CD4-positive, alpha-beta T cell (primary cell): ENCODE data around the gene SHANK2. TPM values are rescaled to one million over a fixed set of nuclear protein-coding genes. Genes with fewer than 3 reads are reported as not detected.
"Not testable (repeated sequence)": the region's sequence is repeated elsewhere in the genome, so short reads cannot be mapped to it uniquely, and the experiment has no call there.

Experiments
- ATAC-seq: fragments of 200-7000 bp; cut with Tn5 transposase; one replicate; pipeline ENCODE4 v1.10.0; 2022; ENCODE audit warnings: mild to moderate bottlenecking; ENCODE audit not compliant: poor library complexity
- CTCF ChIA-PET: fragments of 350-600 bp; sonication (Branson Sonifier 250); formaldehyde crosslinking; loops from one replicate; lab custom pipeline; 2021; ENCODE audit warnings: antibody characterized with exemption, inconsistent platforms; lab: Charles Lee
- POLR2A ChIA-PET: fragments of 350-600 bp; sonication (Branson Sonifier 250); formaldehyde crosslinking; loops from one replicate; lab custom pipeline; 2021; ENCODE audit warnings: antibody characterized with exemption, inconsistent platforms; lab: Charles Lee
- DNase-seq, 14 experiments: peaks; one replicate each; pipeline ENCODE4 v3.0.0-alpha.2; 2013 to 2020; ENCODE audit warnings: mixed read lengths in 2 of 14
- H3K27ac ChIP-seq, 2 donors: one replicate each; pipeline versions ENCODE4 v1.5.1 to v1.7.0; 2013; ENCODE audit warnings: low read length in 2 of 2, low read depth in 1 of 2, mild to moderate bottlenecking in 1 of 2
- H3K27me3 ChIP-seq, 2 experiments: 1 replicate in 1 of 2; 2 replicates in 1 of 2; pipeline versions ENCODE4 v1.6.1 to v1.7.0; 2013; ENCODE audit warnings: low read length in 2 of 2, control low read depth in 1 of 2, mild to moderate bottlenecking in 1 of 2, moderate library complexity in 1 of 2; ENCODE audit not compliant: insufficient read depth in 2 of 2, control insufficient read depth in 1 of 2
- H3K36me3 ChIP-seq: one replicate; pipeline ENCODE4 v1.6.1; 2013; ENCODE audit warnings: low read length, control low read depth; ENCODE audit not compliant: insufficient read depth
- H3K4me1 ChIP-seq: one replicate; pipeline ENCODE4 v1.6.1; 2013; ENCODE audit warnings: low read length, control low read depth; ENCODE audit not compliant: insufficient read depth
- H3K4me3 ChIP-seq: one replicate; pipeline ENCODE4 v1.5.1; 2013; ENCODE audit warnings: mild to moderate bottlenecking, low read length, moderate library complexity
- H3K9me3 ChIP-seq, 2 experiments: 1 replicate in 1 of 2; 2 replicates in 1 of 2; pipeline versions ENCODE4 v1.6.1 to v1.7.0; 2013; ENCODE audit warnings: low read length in 2 of 2, mild to moderate bottlenecking in 2 of 2, control low read depth in 1 of 2, moderate library complexity in 1 of 2; ENCODE audit not compliant: control insufficient read depth in 1 of 2, insufficient read depth in 1 of 2
- H3K27ac Mint-ChIP-seq: one replicate; pipeline ENCODE4 v1.8.0; 2020; ENCODE audit warnings: mixed read lengths
- H3K27me3 Mint-ChIP-seq: one replicate; pipeline ENCODE4 v1.8.0; 2021; ENCODE audit warnings: mixed read lengths
- H3K36me3 Mint-ChIP-seq: one replicate; pipeline ENCODE4 v1.8.0; 2021; ENCODE audit warnings: low read depth, mixed read lengths
- H3K4me1 Mint-ChIP-seq: one replicate; pipeline ENCODE4 v1.8.0; 2021; ENCODE audit warnings: low read depth, mixed read lengths
- H3K4me3 Mint-ChIP-seq: one replicate; pipeline ENCODE4 v1.8.0; 2020; ENCODE audit warnings: mild to moderate bottlenecking, mixed read lengths
- H3K9me3 Mint-ChIP-seq: one replicate; pipeline ENCODE4 v1.8.0; 2020; ENCODE audit warnings: mixed read lengths
- CTCF ChIP-seq: fragments of 200-600 bp; IDR thresholded peaks from one replicate; pipeline ENCODE4 v1.8.0; 2022; ENCODE audit warnings: antibody characterized with exemption, mild to moderate bottlenecking
- intact Hi-C, 2 experiments: fragments of 100-400 bp; cut with DNase I in 1 of 2; cut with micrococcal nuclease in 1 of 2; formaldehyde crosslinking; loops; one replicate each; pipeline versions ENCODE4 v1.15.1 to v1.9.0; 2023 to 2025; cut with DNase I, micrococcal nuclease
- total RNA-seq, 174 experiments: library from RNA in 2 of 174; stranded (reverse) in 2 of 174; gene quantifications; one replicate each; pipeline ENCODE4 v1.2.3 and lab custom pipeline; 2021 to 2026

The SHANK2 gene
- total RNA-seq, 2 experiments from 2014 or later = not detected

- Histone ChIP-seq H3K27ac (no peak overlapping the region), H3K4me1 (no peaks in the 10 kb centered on the region), H3K36me3 (no peaks in the 10 kb centered on the region), H3K9me3 (no peaks in the 10 kb centered on the region), H3K4me3 (no peak overlapping the region), H3K27me3 (peaks cover 8 to 10% of the 10 kb centered on the region in 2 experiments)
- peak in 1 of 14 experiments; percentile 17 for DNase-seq
- H3K27ac Mint-ChIP-seq = no peak overlapping the region
- TF ChIP-seq CTCF = no peak
- ATAC-seq = no peak
- ChIA-PET POLR2A (no interaction called here), CTCF (no interaction called here)
- H3K4me3 Mint-ChIP-seq = no peak overlapping the region
- H3K27me3 Mint-ChIP-seq = peaks cover 25% of the 10 kb centered on the region
- no peaks in the 10 kb centered on the region for H3K9me3 Mint-ChIP-seq
- intact Hi-C loops = no loop called here
- no peaks in the 10 kb centered on the region for H3K36me3 Mint-ChIP-seq
- no peaks in the 10 kb centered on the region for H3K4me1 Mint-ChIP-seq
Measured at GRCh38 chr11:71236836-71237475, 15.4 kb downstream of the SHANK2 start.

- CTCF ChIA-PET = no interaction called here
- Mint-ChIP-seq H3K4me1 (no peaks in the 10 kb centered on the region), H3K27ac (no peak overlapping the region), H3K36me3 (no peaks in the 10 kb centered on the region), H3K4me3 (no peak overlapping the region), H3K27me3 (peaks cover 26% of the 10 kb centered on the region), H3K9me3 (no peaks in the 10 kb centered on the region)
- intact Hi-C loops = no loop called here
- H3K36me3 ChIP-seq = no peaks in the 10 kb centered on the region
- H3K9me3 ChIP-seq = no peaks in the 10 kb centered on the region
- H3K4me3 ChIP-seq = no peak overlapping the region
- DNase-seq (peak in 1 of 14 experiments; percentile 19), ATAC-seq (no peak)
- H3K4me1 ChIP-seq = no peaks in the 10 kb centered on the region
- TF ChIP-seq CTCF = no peak
- peaks cover 6 to 8% of the 10 kb centered on the region in 2 experiments for H3K27me3 ChIP-seq
- H3K27ac ChIP-seq = no peak overlapping the region
- POLR2A ChIA-PET = no interaction called here
Measured at GRCh38 chr11:71235719-71236118, 16.7 kb downstream of the SHANK2 start.

- POLR2A ChIA-PET = not testable (repeated sequence)
- peaks cover 21% of the 10 kb centered on the region for H3K27me3 Mint-ChIP-seq
Measured at GRCh38 chr11:71233896-71234852, 18.2 kb downstream of the SHANK2 start.

More at GRCh38 chr11:71233896-71234852, 18.2 kb downstream of the SHANK2 start:
- H3K36me3 ChIP-seq, CTCF ChIA-PET, H3K9me3 Mint-ChIP-seq, ATAC-seq, H3K4me1 Mint-ChIP-seq, H3K27me3 ChIP-seq, H3K4me3 ChIP-seq, H3K27ac ChIP-seq, H3K9me3 ChIP-seq, H3K4me1 ChIP-seq, H3K4me3 Mint-ChIP-seq, H3K36me3 Mint-ChIP-seq, intact Hi-C loops, H3K27ac Mint-ChIP-seq: not testable (repeated sequence)
- peak in 1 of 14 experiments; percentile 26 for DNase-seq
